Measurements from ENCODE around the gene IL1RL2. TPM values are rescaled to one million over a fixed set of nuclear protein-coding genes. Genes with fewer than 3 reads are reported as not detected.

The IL1RL2 gene
- total RNA-seq, 4 donors from 2014 or later: 12.7 to 21.9 (median 18.5) TPM

DNA sequence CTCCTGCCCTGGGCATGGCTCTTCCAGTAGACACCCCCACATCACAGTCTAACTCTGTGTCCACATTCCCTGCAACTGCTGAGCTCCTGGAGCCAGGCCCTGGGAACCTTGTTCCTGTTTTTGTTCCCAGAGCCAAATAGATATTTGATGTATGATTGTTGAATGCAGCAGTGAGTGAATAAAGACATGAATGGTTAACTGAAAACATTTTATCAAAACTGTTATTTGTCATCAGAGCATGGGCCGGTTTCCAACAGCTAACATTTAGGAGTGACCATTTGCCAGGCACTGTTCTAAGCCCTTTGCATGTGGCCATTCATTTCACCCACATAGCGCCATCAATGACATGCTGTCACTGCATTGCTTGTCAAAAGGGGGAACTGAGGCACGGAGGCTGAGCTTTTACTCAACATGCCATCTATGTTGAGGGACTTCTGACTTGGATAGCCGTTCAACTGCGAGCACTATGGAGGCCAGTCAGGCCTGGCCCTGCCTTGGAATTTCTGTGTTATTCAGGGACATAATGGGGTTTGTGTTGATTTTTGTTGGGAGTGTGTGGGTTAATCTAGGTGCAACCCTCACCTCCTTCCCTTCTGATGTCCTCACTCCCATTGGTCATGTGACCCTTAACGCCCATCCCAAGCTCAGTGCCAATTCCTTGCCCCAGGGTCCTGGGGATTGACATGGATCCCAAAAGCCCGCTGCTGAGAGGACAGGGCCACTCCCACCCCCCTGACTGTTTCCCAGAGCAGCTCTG is 31.7 kb upstream of the IL1RL2 start:
- WGBS, 2 donors: 40 to 71% methylated on average over 7 of the region's 7 CpGs
- no peak for DNase-seq (ENCODE audit: low spot score in 2 of 2)
- intact Hi-C loops (cut with DNase I; ENCODE audit: low total_unique reads): no loop called here
- no peak for TF ChIP-seq POLR2A (IDR thresholded peaks at IDR 0.05)
- TF ChIP-seq, protein P1, sequence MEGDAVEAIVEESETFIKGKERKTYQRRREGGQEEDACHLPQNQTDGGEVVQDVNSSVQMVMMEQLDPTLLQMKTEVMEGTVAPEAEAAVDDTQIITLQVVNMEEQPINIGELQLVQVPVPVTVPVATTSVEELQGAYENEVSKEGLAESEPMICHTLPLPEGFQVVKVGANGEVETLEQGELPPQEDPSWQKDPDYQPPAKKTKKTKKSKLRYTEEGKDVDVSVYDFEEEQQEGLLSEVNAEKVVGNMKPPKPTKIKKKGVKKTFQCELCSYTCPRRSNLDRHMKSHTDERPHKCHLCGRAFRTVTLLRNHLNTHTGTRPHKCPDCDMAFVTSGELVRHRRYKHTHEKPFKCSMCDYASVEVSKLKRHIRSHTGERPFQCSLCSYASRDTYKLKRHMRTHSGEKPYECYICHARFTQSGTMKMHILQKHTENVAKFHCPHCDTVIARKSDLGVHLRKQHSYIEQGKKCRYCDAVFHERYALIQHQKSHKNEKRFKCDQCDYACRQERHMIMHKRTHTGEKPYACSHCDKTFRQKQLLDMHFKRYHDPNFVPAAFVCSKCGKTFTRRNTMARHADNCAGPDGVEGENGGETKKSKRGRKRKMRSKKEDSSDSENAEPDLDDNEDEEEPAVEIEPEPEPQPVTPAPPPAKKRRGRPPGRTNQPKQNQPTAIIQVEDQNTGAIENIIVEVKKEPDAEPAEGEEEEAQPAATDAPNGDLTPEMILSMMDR (IDR thresholded peaks at IDR 0.05): no peak
- no peak overlapping the region for H3K4me3 ChIP-seq (ENCODE audit: low read depth, poor library complexity, severe bottlenecking)

DNA sequence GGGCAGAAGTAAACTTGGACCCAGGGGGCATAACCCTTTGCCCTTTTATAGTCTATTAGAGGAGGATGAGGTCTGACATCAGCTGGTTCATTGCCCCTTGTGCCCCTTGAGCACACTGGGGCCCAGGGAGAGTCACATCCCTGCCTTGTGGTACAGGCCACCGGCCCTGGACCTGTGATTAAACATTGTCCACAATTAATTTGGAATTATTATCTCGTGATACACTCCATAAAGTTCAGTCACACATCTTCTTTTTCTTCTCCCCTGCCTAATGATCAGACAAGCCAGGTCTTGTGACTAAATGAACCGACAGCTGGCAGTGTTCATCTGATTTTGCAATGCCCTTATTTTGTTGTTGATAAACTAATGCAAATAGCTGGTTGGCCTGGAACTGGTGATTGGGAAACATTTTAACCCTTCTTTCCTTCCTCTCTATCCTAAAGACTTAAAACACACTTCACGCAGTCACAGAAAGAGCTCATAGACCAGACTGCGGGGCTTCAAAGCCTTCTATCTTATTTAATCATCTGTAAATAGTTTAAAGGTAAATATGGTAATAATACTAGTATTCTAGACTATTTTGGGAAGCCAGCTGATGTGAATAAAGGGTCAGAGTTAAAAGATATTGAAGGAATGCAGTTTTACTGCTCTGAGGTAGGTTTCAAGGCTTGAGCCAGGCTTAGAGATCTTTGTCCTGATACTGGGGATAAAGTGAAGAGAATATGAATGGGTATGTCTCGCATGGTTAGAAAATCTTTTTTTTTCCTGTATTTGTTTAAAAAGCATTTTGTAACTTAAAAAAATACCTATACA is 30.9 kb upstream of the IL1RL2 start:
- 33 to 40% methylated on average over 6 of the region's 6 CpGs for WGBS, 2 donors
- peak in 1 of 2 donors; percentile 90 for DNase-seq (ENCODE audit: low spot score in 2 of 2)
- intact Hi-C loops (cut with DNase I; ENCODE audit: low total_unique reads): no loop called here
- H3K4me3 ChIP-seq (ENCODE audit: low read depth, poor library complexity, severe bottlenecking): no peak overlapping the region
- no peak for TF ChIP-seq POLR2A (IDR thresholded peaks at IDR 0.05)
- TF ChIP-seq, protein P1 (IDR thresholded peaks at IDR 0.05): no peak

DNA sequence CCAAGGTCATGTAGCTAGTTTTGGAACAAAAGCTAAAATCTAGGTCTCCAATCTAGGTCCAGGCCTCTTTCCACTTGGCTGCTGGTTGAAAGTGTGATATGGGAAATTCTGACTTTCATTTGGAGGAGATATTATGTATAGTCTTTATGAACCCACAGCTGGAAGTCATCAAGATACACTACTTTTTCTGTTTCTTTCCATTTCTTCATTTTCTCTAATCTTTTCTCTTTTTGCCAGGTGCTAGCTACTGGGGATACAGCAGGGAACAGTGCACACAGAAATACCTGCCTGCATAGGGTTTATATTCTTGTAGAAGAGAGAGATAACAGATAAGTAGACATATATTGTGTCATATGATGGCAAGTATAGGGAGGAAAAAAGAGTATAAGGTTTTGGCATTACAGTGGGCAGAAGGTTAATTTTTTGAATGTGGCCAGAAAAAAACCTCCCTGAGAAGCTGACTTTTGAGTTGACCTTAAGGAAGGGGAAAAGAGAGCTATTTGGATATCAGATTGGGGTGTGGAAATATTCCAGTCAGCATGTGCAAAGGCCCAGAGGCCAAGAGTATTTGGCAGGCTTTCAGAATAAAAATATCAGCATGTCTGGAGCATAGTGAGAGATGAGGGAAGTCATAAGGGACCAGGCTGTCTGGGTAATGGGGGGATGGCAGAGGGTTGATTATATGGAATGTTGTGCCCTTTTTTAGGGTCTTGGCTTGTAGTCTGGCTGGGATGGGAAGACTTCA is 28.6 kb upstream of the IL1RL2 start:
- intact Hi-C loops (cut with DNase I; ENCODE audit: low total_unique reads): no loop called here
- DNase-seq (ENCODE audit: low spot score in 2 of 2): no peak
- no peak overlapping the region for H3K4me3 ChIP-seq (ENCODE audit: low read depth, poor library complexity, severe bottlenecking)
- TF ChIP-seq, protein P1 (IDR thresholded peaks at IDR 0.05): no peak
- no peak for TF ChIP-seq POLR2A (IDR thresholded peaks at IDR 0.05)

GRCh38 chr2:102159295-102159694 is 27.5 kb upstream of the IL1RL2 start:
- intact Hi-C loops (cut with DNase I; ENCODE audit: low total_unique reads): no loop called here
- no peak overlapping the region for H3K4me3 ChIP-seq (ENCODE audit: low read depth, poor library complexity, severe bottlenecking)
- 30 to 65% methylated on average over 1 of the region's 1 CpG for WGBS, 2 donors
- no peak for TF ChIP-seq POLR2A (IDR thresholded peaks at IDR 0.05)
- TF ChIP-seq, protein P1 (IDR thresholded peaks at IDR 0.05): no peak
- DNase-seq (ENCODE audit: low spot score in 2 of 2): no peak

DNA sequence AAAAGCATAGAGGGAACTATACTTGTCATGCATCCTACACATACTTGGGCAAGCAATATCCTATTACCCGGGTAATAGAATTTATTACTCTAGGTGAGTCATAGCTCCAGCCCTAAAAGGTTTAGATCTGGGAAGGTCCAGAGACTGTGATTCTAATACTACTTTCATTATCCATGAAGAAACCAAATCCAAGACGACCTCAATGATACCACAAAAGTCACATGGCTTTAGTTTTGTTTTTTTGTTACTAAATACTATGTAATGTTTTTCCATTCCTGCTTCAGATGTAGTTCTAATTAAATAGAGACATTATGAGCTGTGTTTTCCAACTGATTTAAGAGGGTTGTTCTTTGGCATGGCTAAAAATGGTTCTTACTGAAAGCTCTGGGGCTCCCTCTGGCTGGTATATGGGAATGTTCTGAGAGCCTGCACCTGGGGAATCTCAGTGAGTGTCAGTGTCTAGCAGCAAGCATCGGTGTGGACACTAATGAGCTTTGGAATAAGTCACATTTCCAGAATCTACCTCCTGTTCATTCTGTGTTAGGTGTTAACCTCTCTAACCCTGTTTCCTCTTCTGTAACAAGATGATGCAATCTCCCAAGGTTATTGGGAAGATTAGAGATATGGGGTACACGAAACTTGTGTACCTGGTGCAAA is 20.5 kb upstream of the IL1RL2 start:
- TF ChIP-seq, protein P1 (IDR thresholded peaks at IDR 0.05): no peak
- TF ChIP-seq POLR2A (IDR thresholded peaks at IDR 0.05): no peak
- WGBS, 2 donors: 20 to 23% methylated on average over 4 of the region's 4 CpGs
- H3K4me3 ChIP-seq (ENCODE audit: low read depth, poor library complexity, severe bottlenecking): no peak overlapping the region
- DNase-seq (ENCODE audit: low spot score in 2 of 2): no peak
- intact Hi-C loops (cut with DNase I; ENCODE audit: low total_unique reads): no loop called here

All from lower leg skin (tissue), 4 donors.